Stimulated activated CD8-positive, alpha-beta memory T cell treated with anti-CD3 and anti-CD28 coated beads, Interleukin-7, amount 100 ng/mL, for 24 hours (primary cell): ENCODE results near the gene ODC1.
"Not testable (repeated sequence)": the region's sequence is repeated elsewhere in the genome, so short reads cannot be mapped to it uniquely, and the experiment has no call there.

ENCODE experiments used
- DNase-seq: peaks from one replicate; pipeline ENCODE4 v3.0.0-alpha.2; 2020; ENCODE audit warnings: low read depth

ODC1 gene

DNA sequence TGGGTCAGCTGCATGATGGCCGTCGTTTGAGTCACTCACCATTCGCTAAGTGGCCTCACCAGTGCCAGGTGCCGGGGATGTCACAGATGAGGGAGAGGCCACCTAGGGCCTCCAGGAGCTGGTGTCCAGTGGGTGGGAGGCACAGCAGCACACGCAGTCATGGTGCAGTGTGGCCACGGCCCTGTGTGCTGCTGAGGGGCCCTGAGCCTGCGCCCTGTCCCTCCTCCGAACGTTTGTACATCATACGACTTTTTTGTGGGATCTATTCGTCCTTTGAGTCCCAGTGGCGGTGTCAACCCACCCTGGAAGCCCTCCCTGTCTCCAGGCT is 30.1 kb upstream of the ODC1 start:
- DNase-seq = no peak

DNA sequence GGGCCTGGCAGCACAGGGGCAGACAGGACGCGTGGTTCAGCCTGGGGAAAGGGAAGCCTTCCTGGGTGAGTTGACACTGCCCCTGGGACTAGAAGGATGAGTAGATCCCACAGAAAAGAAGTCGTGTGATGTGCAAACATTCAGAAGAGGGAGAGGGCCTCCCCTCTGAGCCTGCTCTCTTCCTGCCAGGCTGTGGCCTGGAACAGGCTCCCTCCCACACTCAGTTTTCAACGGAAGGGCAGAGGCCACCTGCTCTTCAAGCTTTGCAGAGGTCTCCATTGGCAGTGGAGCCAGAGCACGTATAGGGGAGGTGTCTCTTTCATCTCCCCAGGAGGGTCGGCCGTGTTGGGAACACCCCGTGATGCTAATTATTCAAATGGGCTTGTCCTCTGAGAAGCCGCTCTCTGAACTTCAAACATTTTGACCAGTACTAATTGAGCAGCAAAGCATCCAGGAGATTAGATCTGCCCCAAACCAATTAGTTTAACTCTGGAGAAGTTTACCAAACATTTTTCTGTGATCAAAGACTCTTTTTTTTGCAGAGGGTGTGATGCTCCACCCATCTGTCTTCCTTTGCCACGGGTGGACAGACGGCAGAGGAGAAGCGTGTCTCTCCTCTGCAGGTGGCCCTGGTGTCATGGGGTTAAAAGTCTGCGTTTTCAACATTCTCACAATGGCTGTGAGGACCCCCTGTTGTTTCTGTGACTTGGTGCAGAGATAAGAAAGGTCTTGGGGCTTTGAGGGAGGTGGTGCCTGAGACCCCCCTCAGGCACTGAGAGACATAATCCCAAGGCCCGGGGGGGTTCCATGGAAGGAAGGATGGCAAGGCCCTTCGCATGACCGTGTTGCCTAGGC is 29.5 kb upstream of the ODC1 start:
- DNase-seq = no peak

DNA sequence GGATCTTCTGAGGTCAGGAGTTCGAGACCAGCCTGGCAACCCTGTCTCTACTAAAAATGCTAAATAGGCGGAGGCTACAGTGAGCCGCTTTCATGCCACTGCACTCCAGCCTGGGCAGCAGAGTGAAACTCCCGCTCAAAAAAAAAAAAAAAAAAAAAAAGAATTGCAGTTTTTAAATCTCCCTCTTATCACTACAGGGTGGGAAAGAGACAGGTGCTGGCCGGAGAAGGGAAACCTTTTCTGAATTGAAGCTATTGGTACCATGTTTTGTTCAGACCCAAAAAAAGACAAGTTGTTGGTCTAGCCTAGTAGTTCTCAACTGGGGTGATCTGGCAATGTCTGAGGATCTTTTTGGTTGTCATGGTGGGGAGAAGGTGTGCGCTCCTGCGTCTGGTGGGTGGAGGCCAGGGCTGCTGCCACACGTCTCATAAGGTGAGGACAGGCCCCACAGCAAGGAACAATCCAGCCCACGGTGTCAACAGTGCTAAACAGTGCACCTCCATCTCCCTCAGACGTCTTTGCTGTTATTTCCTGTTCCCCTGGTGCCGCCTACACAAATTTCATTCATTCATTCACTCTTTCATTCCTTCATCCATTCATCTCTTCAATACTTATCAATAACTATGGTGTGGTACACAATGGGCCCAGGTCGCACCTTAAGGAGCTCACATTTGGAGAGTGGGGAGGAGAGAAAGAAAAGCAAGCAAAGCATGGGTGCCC is 28.8 kb upstream of the ODC1 start:
- no peak for DNase-seq

DNA sequence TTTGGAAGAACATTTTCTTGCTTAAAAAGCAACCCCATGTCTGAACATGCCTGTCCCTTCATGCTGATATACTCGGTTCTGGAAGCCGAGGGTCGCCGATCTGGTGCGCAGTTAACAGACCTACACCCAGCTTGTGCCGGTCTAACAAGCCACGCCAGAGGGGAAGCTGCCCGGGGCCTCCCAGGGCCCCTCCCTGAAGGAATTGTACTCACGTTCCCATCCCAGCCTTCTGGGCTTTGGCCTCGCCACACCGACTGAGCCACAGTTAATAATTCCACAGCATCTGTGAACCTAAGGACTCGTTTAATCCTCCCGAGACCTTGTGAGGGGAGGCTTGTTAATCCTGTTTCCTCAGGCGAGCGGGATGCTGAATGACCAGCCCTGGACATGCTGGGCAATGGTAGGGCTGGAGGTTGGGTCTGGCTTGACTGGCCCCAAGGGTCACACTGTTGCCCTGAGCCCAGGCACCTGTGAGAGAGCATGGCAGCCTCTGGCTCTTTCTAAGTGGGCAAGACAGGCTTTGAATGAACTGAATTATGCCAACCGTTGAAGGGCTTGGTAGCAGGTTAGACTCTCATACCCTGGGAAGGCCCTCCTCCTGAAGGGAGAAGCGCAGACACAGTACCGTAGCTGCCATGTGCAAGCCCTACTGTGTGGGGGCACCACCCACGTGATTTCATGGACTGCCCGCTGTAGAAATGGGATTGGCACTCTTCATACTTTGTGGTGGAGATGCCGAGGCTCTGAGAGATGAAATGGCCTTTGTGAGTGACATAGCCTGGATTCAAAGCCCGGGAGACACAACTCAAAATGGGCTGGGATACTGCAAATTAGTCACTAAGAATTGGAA is 27.9 kb upstream of the ODC1 start:
- no peak for DNase-seq

DNA sequence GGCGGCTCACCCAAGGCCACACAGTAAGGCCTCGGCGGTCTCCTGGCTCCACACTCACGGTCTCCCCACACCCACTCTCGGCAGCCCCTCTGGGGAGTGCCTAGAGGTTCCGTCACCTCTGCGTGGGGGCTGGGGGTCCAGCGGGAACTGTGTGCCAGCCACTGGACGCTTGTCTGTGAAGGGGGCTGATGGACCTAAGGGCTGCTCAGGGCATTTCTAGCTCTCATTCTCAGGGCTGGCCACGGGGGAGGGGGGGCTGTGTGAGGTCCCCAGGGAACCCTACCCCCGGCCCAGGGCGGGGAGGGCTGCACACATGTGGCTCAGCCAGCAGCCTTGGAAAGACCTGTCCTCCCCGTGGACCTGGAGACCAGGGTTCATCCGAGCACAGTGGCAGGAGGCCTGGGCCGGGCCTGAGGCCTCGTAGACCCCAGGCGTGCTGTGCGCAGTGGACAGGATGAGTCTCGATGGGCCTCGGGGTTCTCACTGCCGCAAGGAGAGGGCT is 27.1 kb upstream of the ODC1 start:
- DNase-seq = no peak

DNA sequence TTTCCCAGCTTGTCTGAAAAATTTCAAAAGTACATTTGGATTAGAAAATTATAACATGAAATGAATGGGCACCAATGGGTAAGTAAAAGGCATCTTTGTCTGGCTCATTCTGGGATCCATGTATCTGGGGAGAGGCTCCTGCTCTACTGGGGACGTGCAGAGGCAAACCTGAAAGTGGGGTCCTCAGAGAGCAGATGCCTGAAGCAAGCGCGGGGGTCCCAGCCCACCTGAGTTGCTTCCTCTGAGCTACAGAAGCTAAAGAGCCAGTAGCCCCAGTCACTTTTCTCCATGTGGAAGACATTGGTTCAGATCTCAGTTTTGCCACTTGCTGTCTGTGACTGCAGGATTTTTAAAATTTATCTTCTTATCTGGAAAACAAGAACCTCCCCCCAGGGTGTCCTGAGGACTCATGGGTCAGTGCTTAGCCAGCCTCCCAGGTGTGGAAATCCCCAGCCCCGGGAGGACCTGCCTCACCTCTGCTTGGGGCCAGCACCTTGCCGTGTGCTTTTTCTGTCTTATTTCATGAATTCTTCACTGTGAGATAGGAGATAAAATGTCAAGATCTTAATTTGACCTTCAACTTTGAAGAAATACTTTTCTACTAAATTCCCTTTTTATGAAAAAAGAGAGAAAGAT is 25.1 kb upstream of the ODC1 start:
- no peak for DNase-seq

DNA sequence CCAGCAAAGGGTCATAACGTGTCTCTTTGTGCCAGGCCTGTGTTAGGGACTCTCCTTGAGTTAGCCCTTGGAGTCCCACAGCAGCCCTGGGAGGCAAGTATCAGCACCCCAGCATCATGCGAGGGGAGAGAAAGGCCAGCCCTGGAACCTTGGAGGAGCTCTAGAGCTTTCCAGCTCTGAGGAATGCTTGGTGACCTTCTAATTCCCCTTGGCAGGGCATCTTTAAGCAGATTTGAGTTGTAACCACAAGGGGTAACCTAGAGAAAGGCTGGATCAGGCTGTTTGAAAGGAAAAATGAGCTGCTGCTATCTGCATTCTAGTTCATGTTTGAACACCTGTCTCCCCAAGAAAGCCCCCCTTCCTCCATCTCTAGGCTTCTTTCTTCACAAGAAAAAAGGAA is 23.8 kb upstream of the ODC1 start:
- no peak for DNase-seq

DNA sequence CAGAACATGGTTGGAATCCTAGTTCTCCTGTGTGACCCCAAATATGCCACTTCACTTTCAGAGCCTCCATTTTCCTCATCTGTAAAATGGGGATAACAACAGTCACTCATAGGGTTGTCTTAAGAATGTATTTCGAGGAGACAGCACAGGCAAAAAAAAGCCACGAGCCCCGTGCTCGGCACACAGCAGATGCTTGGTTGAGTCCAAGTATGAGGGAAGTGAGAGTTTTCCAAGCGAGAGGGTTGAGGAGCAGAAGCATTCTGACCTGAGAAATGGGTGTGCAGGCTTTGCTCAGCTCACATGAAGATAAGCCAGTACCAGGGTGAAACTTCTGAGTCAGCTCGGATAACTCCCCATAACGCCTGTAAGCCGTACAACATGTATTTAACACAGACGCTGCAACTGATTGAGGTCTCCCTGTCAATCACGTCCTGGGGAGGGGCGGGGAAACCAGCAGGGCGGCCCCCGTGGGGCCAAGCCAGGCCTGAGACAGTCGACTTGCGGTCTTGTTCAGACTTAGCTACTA is 23.0 kb upstream of the ODC1 start:
- DNase-seq = no peak

DNA sequence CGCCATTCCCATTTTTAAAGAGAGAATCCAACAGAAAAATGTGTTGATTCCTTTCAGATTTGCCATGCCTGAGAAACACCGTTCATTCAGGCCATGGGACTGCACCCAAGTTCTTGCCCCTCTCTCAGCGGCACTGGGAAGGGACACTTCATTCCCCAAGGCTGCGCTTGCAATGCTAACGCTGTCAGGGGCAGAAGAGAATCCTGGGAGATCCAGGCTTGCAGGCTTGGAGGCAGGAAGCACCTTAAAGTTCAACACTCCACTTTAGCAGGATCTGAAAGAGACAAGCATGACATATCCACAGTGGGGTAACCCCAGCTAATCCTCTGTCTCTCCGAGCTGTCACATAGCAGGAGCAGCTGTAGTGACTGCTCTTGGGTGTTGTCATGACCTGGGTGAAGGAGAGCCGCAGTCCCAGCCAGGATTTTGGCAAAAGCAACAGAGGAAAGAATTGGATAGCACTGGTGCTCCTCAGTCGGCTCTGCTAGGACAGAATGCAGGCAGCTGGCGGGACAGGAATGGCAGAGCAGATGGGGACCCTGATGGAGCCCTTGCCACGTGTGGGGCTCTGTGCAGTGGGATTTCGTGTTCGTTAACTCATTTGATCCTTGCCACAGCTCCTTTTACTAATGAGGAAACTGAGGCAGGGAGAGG is 22.0 kb upstream of the ODC1 start:
- DNase-seq = no peak

DNA sequence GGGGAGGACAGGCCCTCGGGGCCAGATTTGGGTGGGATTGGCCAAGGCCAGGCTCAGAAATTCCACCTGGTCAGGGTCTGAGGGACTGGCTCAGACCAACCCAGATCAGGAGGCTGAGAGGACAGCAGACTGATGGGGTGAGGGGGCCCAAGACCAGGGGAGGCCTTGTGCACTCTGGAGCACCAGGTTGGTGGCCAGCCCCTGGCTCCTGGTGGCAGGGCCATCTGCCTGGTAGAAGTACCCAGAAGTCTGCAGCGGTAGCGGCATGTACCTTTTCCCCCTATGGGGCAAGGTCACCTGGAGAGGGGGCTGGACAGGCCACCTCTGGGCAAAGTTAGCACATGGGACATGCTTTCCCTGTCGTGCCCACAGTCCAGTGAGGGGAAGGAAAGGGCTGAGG is 21.2 kb upstream of the ODC1 start:
- DNase-seq = no peak

DNA sequence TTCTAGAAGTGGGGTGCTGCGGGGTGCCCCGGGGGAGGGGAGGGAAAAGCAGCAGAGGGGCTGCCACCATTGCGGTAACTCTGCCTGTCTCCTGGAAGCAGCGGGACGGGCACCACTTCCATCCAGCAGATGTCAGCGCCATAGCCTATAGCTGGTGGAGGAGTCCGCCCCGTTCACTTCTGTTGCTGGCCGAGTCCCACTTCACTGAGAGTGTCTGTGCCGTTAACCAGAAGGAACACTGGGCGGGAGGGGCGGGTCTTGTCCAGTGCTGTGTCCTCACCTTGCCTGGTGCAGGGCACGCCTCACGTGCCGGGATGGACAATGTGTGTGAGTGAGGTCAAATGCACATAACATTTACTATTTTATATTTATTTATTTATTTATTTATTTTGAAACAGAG is 19.3 kb upstream of the ODC1 start:
- no peak for DNase-seq

DNA sequence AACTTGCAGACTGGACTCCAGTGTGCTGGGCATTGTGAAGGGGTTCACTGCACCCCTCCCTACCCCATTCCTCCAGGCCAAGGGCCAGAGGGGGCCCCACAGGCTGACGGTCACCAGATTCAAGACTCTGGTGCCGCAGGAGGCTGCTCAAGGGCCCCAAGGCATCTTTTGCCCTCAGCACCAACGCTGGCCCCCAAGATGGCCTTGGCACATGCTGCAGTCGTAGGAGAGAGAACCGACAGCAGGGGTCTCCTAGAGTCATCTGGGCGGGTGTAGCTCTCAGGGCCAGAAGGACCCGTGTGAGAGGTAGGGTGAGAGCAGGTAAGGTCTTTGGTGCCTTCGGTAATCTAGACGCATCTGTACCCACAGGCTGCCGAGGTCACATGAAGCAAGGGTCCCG is 18.7 kb upstream of the ODC1 start:
- DNase-seq = no peak

DNA sequence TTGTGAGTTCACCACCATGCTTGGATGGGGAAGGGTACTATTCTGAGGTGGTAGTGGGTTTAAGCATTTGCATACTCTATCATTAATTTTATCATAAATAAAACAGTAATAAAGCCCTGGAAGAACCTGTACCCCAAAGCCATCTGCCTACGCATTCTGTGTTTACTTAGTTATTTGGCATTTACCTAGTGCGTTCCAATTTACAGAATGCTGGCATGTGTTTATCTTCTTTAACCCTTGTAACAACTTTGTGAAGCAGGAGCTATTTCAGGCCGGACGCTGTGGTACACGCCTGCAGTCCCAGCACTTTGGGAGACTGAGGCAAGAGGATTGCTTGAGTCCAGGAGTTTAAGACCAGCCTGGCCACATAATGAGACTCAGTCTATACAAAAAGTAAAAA is 17.8 kb upstream of the ODC1 start:
- no peak for DNase-seq

DNA sequence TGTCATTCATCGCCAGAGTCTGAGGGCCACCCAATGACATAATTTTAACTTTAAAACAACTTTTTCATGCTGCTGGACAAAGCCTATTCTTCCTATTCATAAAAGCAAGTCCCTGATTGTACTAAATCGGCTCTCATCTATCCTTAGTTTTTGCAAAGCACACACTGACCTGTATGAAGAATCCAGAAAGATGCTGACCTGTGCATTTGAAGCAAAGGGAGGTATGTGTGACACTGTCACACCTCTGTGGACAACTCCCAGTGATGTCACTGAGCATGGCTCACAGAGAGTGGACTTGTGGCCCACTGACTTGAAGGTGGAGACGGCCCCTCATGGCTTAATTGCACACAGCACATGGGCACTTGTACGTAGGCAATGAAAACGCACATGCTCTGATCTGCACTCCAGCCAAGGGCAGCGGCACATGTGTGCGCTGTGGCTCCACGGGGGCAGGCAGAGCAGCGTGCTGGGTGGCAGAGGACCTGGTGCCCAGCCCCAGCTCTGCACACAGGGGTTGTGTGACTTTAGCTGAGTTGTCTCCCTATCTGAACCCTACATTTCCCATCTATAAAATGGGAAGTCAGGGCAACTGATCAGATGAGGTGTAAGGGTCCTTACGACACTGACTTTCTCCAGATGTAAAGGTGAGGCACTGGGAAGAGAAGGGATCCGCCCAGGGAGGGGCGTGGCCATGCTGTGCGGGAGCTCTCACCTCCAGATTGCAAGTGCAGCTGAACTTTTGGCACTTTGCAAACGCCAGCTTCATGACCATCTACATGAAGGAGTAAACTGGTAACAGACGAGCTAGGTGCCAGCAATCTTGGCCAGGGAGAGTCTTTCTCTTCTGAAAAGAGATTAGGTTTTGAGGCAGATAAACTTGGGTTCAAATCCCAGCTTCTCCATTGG is 14.3 kb upstream of the ODC1 start:
- DNase-seq = no peak

DNA sequence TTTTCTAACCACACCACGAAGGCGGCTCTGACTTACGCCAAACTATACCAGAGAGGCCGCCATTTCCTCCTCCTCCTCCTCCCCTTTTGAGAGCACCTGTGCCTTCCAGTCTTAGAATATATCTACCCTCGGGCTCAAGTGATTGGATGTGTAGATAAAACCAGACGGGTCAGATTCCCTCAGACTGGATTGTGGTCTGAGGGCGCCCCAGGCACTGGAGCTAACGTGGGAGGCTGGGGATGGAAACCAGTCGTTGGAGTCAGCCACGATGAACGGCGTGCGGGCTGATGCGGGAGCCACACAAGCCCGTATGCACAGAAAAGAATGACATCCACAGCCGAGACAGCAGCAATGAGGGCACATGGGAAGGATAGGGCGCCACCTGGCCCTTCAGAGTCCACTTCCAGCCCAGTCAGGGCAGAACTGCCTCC is 12.3 kb upstream of the ODC1 start:
- no peak for DNase-seq

DNA sequence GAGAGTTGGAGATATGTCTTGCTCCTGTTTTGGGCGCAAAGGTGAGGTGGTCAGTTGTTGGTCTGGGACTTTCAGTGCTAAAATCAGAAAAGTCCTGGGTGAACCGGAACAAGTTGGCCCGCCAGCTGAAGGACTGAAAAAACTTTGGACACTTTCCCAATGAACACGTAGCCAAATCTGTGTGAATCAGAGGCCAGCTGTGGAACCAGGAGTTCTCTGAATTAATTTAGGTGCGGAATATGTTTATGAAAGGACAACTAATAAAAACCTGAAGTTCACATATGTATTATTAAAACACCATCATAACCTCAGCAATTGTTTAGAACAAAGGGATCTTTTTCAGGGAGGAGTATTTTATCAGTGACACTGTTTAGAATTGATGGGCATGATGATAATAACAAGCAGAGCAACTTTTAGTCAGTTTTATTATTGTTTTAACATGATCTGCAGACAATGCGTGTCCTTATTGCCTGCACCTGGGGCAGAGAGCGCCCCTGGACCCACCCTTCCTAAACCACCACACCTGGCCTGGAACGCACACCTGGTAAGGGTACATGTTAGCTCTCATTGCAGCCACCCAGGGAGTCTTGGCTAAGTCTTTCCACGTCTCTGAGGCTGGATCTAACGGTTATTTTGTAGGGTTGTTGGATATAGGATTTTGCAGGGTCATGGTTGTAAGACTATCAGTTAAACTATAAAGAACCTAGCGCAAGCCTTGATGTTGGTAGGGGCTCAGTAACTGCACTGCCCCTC is 9.9 kb upstream of the ODC1 start:
- no peak for DNase-seq

DNA sequence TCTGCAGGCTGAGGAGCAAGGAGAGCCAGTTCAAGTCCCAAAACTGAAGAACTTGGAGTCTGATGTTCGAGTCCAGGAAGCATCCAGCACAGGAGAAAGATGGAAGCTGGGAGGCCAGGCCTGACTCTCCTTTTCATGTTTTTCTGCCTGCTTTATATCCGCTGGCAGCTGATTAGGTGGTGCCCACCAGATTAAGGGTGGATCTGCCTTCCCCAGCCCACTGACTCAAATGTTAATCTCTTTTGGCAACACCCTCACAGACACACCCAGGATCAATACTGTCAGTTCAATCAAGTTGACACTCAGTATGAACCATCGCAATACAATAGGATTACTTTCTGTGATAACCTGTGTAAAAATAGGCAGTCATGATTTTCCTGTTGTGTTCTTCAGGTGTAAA is 9.1 kb upstream of the ODC1 start:
- not testable (repeated sequence) for DNase-seq

DNA sequence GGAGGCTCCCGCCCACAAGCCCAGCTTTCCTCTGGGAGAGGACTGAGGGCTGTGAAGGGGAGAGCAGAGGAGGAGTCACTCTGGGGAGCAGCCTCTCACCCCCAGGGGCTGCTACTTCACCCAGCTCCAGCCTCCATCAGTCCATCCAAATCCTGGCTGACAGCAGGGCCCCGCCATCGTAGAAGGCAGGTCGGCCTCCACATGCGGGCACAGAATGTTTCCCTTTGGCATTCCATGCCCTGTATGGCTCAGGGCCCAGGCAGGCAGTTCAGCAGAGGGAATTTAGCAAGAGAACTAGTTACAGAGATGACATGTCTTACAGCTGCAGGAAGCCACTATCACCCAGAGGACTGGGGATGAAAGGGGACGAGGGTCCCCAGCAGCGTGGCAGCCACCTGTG is 6.4 kb upstream of the ODC1 start:
- DNase-seq = no peak

DNA sequence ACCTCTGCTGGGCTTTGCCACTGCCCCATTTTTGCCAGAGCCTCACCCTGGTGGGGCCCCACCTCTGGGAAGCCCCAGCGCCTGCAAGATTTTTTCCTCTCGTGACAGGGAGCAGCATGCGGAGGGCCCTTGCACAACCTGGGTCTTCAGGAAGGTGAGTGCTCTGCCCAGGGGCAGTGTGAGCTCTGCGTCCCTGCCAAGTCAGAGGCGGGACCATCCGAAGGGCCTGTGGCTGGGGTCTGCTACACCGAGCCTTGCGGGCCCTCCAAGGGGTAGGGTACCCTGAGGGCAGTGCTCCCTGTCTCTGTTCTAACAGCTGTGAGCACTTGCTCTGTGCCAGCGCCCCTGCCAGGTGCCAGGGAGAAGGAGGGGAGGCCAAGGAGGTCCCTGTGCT is 5.8 kb upstream of the ODC1 start:
- no peak for DNase-seq
